ENCODE data around the gene SFT2D1. TPM values are rescaled to one million over a fixed set of nuclear protein-coding genes. Genes with fewer than 3 reads are reported as not detected.

The SFT2D1 gene
- total and polyA plus RNA-seq, 7 donors = 26.0 to 92.8 (median 46.2) TPM

GRCh38 chr6:166314454-166314853, 27.9 kb downstream of the SFT2D1 start:
- intact Hi-C loops (cut with DNase I) = no loop called here

GRCh38 chr6:166313255-166314070, 28.9 kb downstream of the SFT2D1 start:
- intact Hi-C loops (cut with DNase I) = no loop called here
- Histone ChIP-seq H3K9me3 (no peaks in the 10 kb centered on the region), H3K4me1 (peaks cover 0 to 4% (median 2%) of the 10 kb centered on the region in 4 donors), H3K36me3 (no peaks in the 10 kb centered on the region), H3K27ac (no peak overlapping the region), H3K27me3 (peaks cover 6 to 13% (median 8%) of the 10 kb centered on the region in 3 donors), H3K4me3 (no peak overlapping the region)
- no peak for DNase-seq
- TF ChIP-seq EP300 (IDR thresholded peaks at IDR 0.05) = no peak
- TF ChIP-seq POLR2A (IDR thresholded peaks at IDR 0.05) = no peak
- TF ChIP-seq POLR2AphosphoS5 (IDR thresholded peaks at IDR 0.05) = no peak
- TF ChIP-seq CTCF (IDR thresholded peaks at IDR 0.05) = peak in 2 of 4 experiments; percentile 19 to 39
- 48 to 56% methylated on average over 18 of the region's 18 CpGs for WGBS, 2 donors

More at GRCh38 chr6:166314454-166314853, 27.9 kb downstream of the SFT2D1 start:
- TF ChIP-seq EP300 (IDR thresholded peaks at IDR 0.05) (no peak), POLR2AphosphoS5 (IDR thresholded peaks at IDR 0.05) (no peak), POLR2A (IDR thresholded peaks at IDR 0.05) (no peak), CTCF (IDR thresholded peaks at IDR 0.05) (no peak)
- H3K4me3 ChIP-seq = no peak overlapping the region
- 81 to 89% methylated on average over 9 of the region's 9 CpGs for WGBS, 2 donors
- no peaks in the 10 kb centered on the region for H3K9me3 ChIP-seq
- H3K36me3 ChIP-seq = peaks cover 0 to 4% (median 0%) of the 10 kb centered on the region in 4 donors
- no peak overlapping the region for H3K27ac ChIP-seq
- H3K4me1 ChIP-seq = no peaks in the 10 kb centered on the region
- DNase-seq = no peak
- H3K27me3 ChIP-seq = peaks cover 0 to 3% (median under 1%) of the 10 kb centered on the region in 3 donors

- Histone ChIP-seq H3K27me3 (peaks cover 11 to 19% (median 15%) of the 10 kb centered on the region in 3 donors), H3K27ac (no peak overlapping the region), H3K4me3 (no peak overlapping the region), H3K4me1 (peaks cover 0 to 10% (median 8%) of the 10 kb centered on the region in 4 donors), H3K36me3 (no peaks in the 10 kb centered on the region), H3K9me3 (no peaks in the 10 kb centered on the region)
- TF ChIP-seq CTCF (IDR thresholded peaks at IDR 0.05) (no peak), EP300 (IDR thresholded peaks at IDR 0.05) (no peak), POLR2AphosphoS5 (IDR thresholded peaks at IDR 0.05) (no peak), POLR2A (IDR thresholded peaks at IDR 0.05) (no peak)
- intact Hi-C loops (cut with DNase I) = no loop called here
- DNase-seq = no peak
- WGBS, 2 donors = 65 to 79% methylated on average over 1 of the region's 1 CpG
These were observed 29.5 kb downstream of the SFT2D1 start for GRCh38 chr6:166312832-166313231.

GRCh38 chr6:166310634-166311033, 31.7 kb downstream of the SFT2D1 start:
- no peak for DNase-seq
- no peak overlapping the region for H3K27ac ChIP-seq
- peaks cover 28 to 41% (median 33%) of the 10 kb centered on the region in 3 donors for H3K27me3 ChIP-seq
- peaks cover 0 to 23% (median 19%) of the 10 kb centered on the region in 4 donors for H3K4me1 ChIP-seq
- H3K9me3 ChIP-seq = no peaks in the 10 kb centered on the region
- 91 to 94% methylated on average over 12 of the region's 12 CpGs for WGBS, 2 donors
- intact Hi-C loops (cut with DNase I) = no loop called here
- no peaks in the 10 kb centered on the region for H3K36me3 ChIP-seq
- no peak overlapping the region for H3K4me3 ChIP-seq
- TF ChIP-seq POLR2AphosphoS5 (IDR thresholded peaks at IDR 0.05) (no peak), POLR2A (IDR thresholded peaks at IDR 0.05) (no peak), EP300 (IDR thresholded peaks at IDR 0.05) (no peak)

GRCh38 chr6:166309977-166310376, 32.4 kb downstream of the SFT2D1 start:
- TF ChIP-seq EP300 (IDR thresholded peaks at IDR 0.05) (no peak), CTCF (IDR thresholded peaks at IDR 0.05) (no peak), POLR2A (IDR thresholded peaks at IDR 0.05) (no peak), POLR2AphosphoS5 (IDR thresholded peaks at IDR 0.05) (no peak)

More at GRCh38 chr6:166309977-166310376, 32.4 kb downstream of the SFT2D1 start:
- Histone ChIP-seq H3K36me3 (no peaks in the 10 kb centered on the region), H3K27me3 (peaks cover 28 to 48% (median 37%) of the 10 kb centered on the region in 3 donors), H3K27ac (no peak overlapping the region), H3K4me3 (no peak overlapping the region), H3K4me1 (peaks cover 0 to 23% (median 19%) of the 10 kb centered on the region in 4 donors), H3K9me3 (no peaks in the 10 kb centered on the region)
- intact Hi-C loops (cut with DNase I) = no loop called here
- 64 to 90% methylated on average over 9 of the region's 9 CpGs for WGBS, 2 donors
- no peak for DNase-seq
